HepG2 (cell line): Measurements from ENCODE around the gene PSMD5. TPM values are rescaled to one million over a fixed set of nuclear protein-coding genes. Genes with fewer than 3 reads are reported as not detected.

Experiments
- ATAC-seq: fragments of 200-7000 bp; cut with Tn5 transposase; 3 replicates; pipeline ENCODE4 v1.9.1; 2020; ENCODE audit warnings: mild to moderate bottlenecking, moderate library complexity
- BruUV-seq: library from RNA; stranded (reverse); fragments of 400-500 nt; replicated peaks from 2 replicates; lab custom pipeline; 2021; lab: Mats Ljungman, UMichigan
- CTCF ChIA-PET: fragments of 300-600 bp; formaldehyde crosslinking; extraction: SDS; loops from one replicate; lab custom pipeline; 2021; ENCODE audit warnings: low total read pairs, inconsistent platforms, low intra/inter-chr PET ratio; lab: Yijun Ruan, JAX
- POLR2A ChIA-PET: fragments of 350-600 bp; sonication (Branson Sonifier 250); formaldehyde crosslinking; loops from one replicate; lab custom pipeline; 2020; ENCODE audit warnings: antibody characterized with exemption, inconsistent platforms; lab: Yijun Ruan, JAX
- DNase-seq: peaks from one replicate; pipeline ENCODE4 v3.0.0-alpha.2; 2015; ENCODE audit warnings: low spot score
- FAIRE-seq: peaks from 3 replicates; lab custom pipeline; 2011; peaks lifted over from hg19 to GRCh38; lab: Jason Lieb, UNC
- H2AFZ ChIP-seq: one replicate; pipeline ENCODE4 v1.6.1; 2011; ENCODE audit warnings: low read length, inconsistent platforms
- H3K27ac ChIP-seq: fragments of 300-600 bp; 3 replicates; pipeline ENCODE4 v1.8.0; 2011; ENCODE audit warnings: mixed run types, mild to moderate bottlenecking, mixed read lengths, low read length, inconsistent platforms; ENCODE audit not compliant: insufficient read depth; ENCODE audit errors: extremely low read length
- H3K27me3 ChIP-seq, 2 experiments: fragments of 200-600 bp in 1 of 2; 2 replicates in 1 of 2; 3 replicates in 1 of 2; pipeline versions ENCODE4 v1.6.0 to v1.8.0; 2011; ENCODE audit warnings: low read length in 2 of 2, mild to moderate bottlenecking in 2 of 2, moderate library complexity in 2 of 2, inconsistent platforms in 1 of 2; ENCODE audit not compliant: insufficient read depth in 2 of 2, control insufficient read depth in 1 of 2
- H3K36me3 ChIP-seq, 2 experiments: fragments of 200-600 bp in 1 of 2; replicated peaks in 1 of 2; 2 replicates in 1 of 2; 3 replicates in 1 of 2; pipeline versions ENCODE4 v1.5.1 to v1.8.0; 2011; ENCODE audit warnings: low read length in 2 of 2, inconsistent platforms in 1 of 2; ENCODE audit not compliant: insufficient read depth in 2 of 2, control insufficient read depth in 1 of 2
- H3K4me1 ChIP-seq: 2 replicates; pipeline ENCODE4 v1.5.1; 2012; ENCODE audit warnings: low read length, inconsistent platforms; ENCODE audit not compliant: insufficient read depth
- H3K4me2 ChIP-seq: 2 replicates; pipeline ENCODE4 v1.6.0; 2011; ENCODE audit warnings: low read depth, low read length, inconsistent platforms
- H3K4me3 ChIP-seq, 3 experiments: fragments of 200-600 bp in 1 of 3; sonication (generic), shearing (Covaris generic) in 1 of 3; replicated peaks in 1 of 3; 2 replicates each; pipeline ENCODE4 v1.5.1; 2011 to 2016; ENCODE audit warnings: low read length in 3 of 3, inconsistent platforms in 2 of 3, low read depth in 2 of 3, mild to moderate bottlenecking in 2 of 3, control low read depth in 1 of 3, mixed read lengths in 1 of 3; ENCODE audit not compliant: insufficient read depth in 1 of 3
- H3K79me2 ChIP-seq: one replicate; pipeline ENCODE4 v1.6.1; 2011; ENCODE audit warnings: low read length, inconsistent platforms; ENCODE audit not compliant: insufficient read depth
- H3K9ac ChIP-seq: 2 replicates; pipeline ENCODE4 v1.6.0; 2011; ENCODE audit warnings: mild to moderate bottlenecking, low read depth, low read length, inconsistent platforms; ENCODE audit not compliant: insufficient read depth
- H3K9me3 ChIP-seq: 2 replicates; pipeline ENCODE4 v1.5.1; 2012; ENCODE audit warnings: mild to moderate bottlenecking, low read length
- H4K20me1 ChIP-seq: 2 replicates; pipeline ENCODE4 v1.6.0; 2011; ENCODE audit warnings: inconsistent platforms, mild to moderate bottlenecking, low read length, moderate library complexity; ENCODE audit not compliant: insufficient read depth
- GABPB1 ChIP-seq: IDR thresholded peaks from 2 replicates; pipeline ENCODE4 v1.6.1; 2016; ENCODE audit warnings: mild to moderate bottlenecking, missing genetic modification reagents, moderate library complexity, missing compliant biosample characterization
- GPN1 ChIP-seq: sonication (generic); formaldehyde crosslinking; IDR thresholded peaks from 2 replicates; pipeline ENCODE4 v1.5.1; 2020; ENCODE audit warnings: missing genetic modification reagents, borderline replicate concordance
- MAFG ChIP-seq: sonication (generic); formaldehyde crosslinking; IDR thresholded peaks from 2 replicates; pipeline ENCODE4 v1.5.1; 2020; ENCODE audit warnings: mild to moderate bottlenecking, missing genetic modification reagents
- POLR2G ChIP-seq: fragments of 200-400 bp; formaldehyde crosslinking; IDR thresholded peaks from 2 replicates; pipeline ENCODE4 v1.6.1; 2018; ENCODE audit warnings: mild to moderate bottlenecking, low read depth, low read length, moderate library complexity
- TBX2 ChIP-seq: sonication (generic); formaldehyde crosslinking; IDR thresholded peaks from 2 replicates; pipeline ENCODE4 v1.5.0; 2020; ENCODE audit warnings: missing genetic modification reagents, mild to moderate bottlenecking, borderline replicate concordance
- ZBTB7A ChIP-seq: sonication (generic); formaldehyde crosslinking; IDR thresholded peaks from 2 replicates; pipeline ENCODE4 v1.8.0; 2022; ENCODE audit warnings: mild to moderate bottlenecking, missing genetic modification reagents
- ZKSCAN5 ChIP-seq: sonication (generic); formaldehyde crosslinking; IDR thresholded peaks from 2 replicates; pipeline ENCODE4 v1.5.1; 2020; ENCODE audit warnings: mild to moderate bottlenecking, missing genetic modification reagents
- ZMAT3 ChIP-seq: sonication (generic); formaldehyde crosslinking; conservative IDR thresholded peaks from 2 replicates; pipeline ENCODE4 v1.7.0; 2021; ENCODE audit warnings: missing genetic modification reagents
- ZMYM3 ChIP-seq: sonication (generic); formaldehyde crosslinking; IDR thresholded peaks from 2 replicates; pipeline ENCODE4 v1.5.1; 2020; ENCODE audit warnings: mild to moderate bottlenecking, missing genetic modification reagents
- ZNF780A ChIP-seq: sonication (generic); formaldehyde crosslinking; IDR thresholded peaks from 2 replicates; pipeline ENCODE4 v1.8.0; 2022; ENCODE audit warnings: mild to moderate bottlenecking, missing genetic modification reagents, moderate library complexity
- WGBS: methylation state at CpG from one replicate; pipeline ENCODE4 v1.1.6; 2017; ENCODE audit warnings: low lambda C conversion rate; 5-methylcytosine and 5-hydroxymethylcytosine counted together
- in situ Hi-C: cut with HindIII; loops from 2 replicates; pipeline ENCODE4 v1.10.0; 2017; ENCODE audit warnings: low pct_unique_long_range_greater_than_20kb; ENCODE audit not compliant: extremely low pct_ligation_motif_present
- intact Hi-C: fragments of 100-400 bp; cut with micrococcal nuclease; formaldehyde crosslinking; loops from one replicate; pipeline ENCODE4 v1.10.0; 2022; ENCODE audit not compliant: unreplicated experiment
- polyA plus RNA-seq, 8 experiments: library from polyadenylated mRNA; depleted of rRNA in 3 of 8; stranded (reverse) in 7 of 8; unstranded in 1 of 8; fragments of >200 nt; fragmentation: Illumina TruSeq in 4 of 8; extraction: Trizol in 4 of 8; gene quantifications; 2 replicates each; pipeline versions ENCODE4 v1.2.1 to v1.2.3, GENCODE V29; 2011 to 2016; ENCODE audit warnings: low read depth in 4 of 8, missing spikeins in 1 of 8, mixed read lengths in 1 of 8; ENCODE audit not compliant: insufficient read depth in 1 of 8
- total RNA-seq, 5 experiments: library from RNA; depleted of rRNA; stranded (reverse); fragments of >200 nt; fragmentation: Illumina TruSeq; extraction: Trizol; gene quantifications; 2 replicates each; pipeline ENCODE4 v1.2.3, GENCODE V29; 2016; ENCODE audit warnings: low read depth in 1 of 5
- TF ChIP-seq, protein P1 (sequence below): sonication (generic); formaldehyde crosslinking; conservative IDR thresholded peaks from 2 replicates; pipeline ENCODE4 v1.4.0; 2020; ENCODE audit warnings: missing genetic modification reagents

PSMD5 gene
- total and polyA plus RNA-seq, 2 of the 13 experiments (the other 11 are each of a cell fraction or from before 2014, with no cell fraction given) = 12.7 to 18.1 TPM

DNA sequence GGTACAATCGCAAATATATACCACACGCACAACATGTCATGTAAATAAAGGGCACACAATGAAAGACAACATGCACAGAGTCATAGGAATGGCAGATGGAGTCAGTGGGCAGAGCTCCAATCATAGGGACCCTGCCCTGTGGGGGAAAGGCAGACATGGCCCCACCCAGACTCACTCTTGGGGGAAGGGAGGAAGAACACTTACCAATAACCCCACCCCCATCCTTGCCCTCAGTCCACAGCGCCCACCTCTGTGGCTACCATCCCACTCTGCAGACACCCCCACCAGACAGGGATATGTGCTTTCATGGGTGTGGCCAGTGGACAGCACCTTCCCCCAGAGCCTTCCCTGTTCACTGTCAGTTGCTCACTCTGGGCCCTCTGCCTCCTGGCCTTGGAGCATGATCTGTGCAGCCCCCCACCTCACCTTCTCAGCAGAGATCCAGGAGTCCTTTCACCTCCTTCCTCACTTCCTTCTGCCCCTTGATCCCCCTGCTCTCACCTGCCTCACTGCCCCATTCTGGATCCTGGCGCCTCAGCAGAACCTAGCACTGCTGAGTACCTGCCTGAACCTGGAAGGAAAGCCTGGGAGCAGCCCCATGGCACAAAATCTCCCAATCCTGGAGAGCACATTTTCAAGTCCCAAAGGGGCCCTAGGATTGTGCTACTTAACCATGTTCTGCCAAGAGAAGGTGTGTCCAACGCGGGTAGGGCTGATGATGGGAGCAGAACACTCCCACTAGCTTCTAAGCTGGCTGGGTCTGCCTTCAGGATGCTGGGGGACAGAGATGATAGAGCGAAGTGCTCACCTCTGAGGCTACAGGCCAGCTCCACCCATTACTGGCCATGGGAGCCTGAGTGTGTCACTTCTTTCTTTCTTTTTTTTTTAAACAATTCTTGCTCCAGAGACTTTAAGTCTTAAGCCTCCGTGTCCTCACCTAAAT, 35.7 kb upstream of the PSMD5 start:
- Histone ChIP-seq H2AFZ (no peak overlapping the region), H3K27ac (no peak overlapping the region), H3K36me3 (peaks cover 8 to 16% of the 10 kb centered on the region in 2 experiments; a peak in 4 of 5 replicates), H3K4me2 (peak overlapping the region; percentile 99), H3K4me3 (peak overlapping the region; percentile 55 to 89 (median 77); a peak in 5 of 6 replicates), H4K20me1 (no peaks in the 10 kb centered on the region), H3K4me1 (peaks cover 52% of the 10 kb centered on the region), H3K79me2 (peaks cover 14% of the 10 kb centered on the region), H3K27me3 (no peaks in the 10 kb centered on the region; a peak in 1 of 5 replicates), H3K9me3 (no peaks in the 10 kb centered on the region), H3K9ac (peak overlapping the region; percentile 84; the same call in 1 of the 2 replicates)
- ChIA-PET CTCF (no interaction called here), POLR2A (no interaction called here)
- in situ Hi-C loops = no loop called here
- ATAC-seq (no peak), DNase-seq (no peak), FAIRE-seq (no peak)
- intact Hi-C loops = loop anchor here (5.0 kb wide), 1 partner anchor 121 kb away; no protein-coding TSS in a partner anchor
- WGBS = 45% methylated on average over 8 of the region's 8 CpGs
- TF ChIP-seq MAFG (CRISPR knock-in tag) (no peak), TBX2 (CRISPR knock-in tag) (no peak), POLR2G (no peak), ZMYM3 (CRISPR knock-in tag) (0 out of 2 replicates have a peak, but pooled peaks have one; percentile 13), ZMAT3 (CRISPR knock-in tag) (0 out of 2 replicates have a peak, but pooled peaks have one; percentile 2), ZNF780A (0 out of 2 replicates have a peak, but pooled peaks have one; percentile 1), GABPB1 (no peak), ZKSCAN5 (CRISPR knock-in tag) (0 out of 2 replicates have a peak, but pooled peaks have one; percentile 24), GPN1 (no peak), ZBTB7A (CRISPR knock-in tag) (0 out of 2 replicates have a peak, but pooled peaks have one; percentile 56)
- TF ChIP-seq, protein P1, sequence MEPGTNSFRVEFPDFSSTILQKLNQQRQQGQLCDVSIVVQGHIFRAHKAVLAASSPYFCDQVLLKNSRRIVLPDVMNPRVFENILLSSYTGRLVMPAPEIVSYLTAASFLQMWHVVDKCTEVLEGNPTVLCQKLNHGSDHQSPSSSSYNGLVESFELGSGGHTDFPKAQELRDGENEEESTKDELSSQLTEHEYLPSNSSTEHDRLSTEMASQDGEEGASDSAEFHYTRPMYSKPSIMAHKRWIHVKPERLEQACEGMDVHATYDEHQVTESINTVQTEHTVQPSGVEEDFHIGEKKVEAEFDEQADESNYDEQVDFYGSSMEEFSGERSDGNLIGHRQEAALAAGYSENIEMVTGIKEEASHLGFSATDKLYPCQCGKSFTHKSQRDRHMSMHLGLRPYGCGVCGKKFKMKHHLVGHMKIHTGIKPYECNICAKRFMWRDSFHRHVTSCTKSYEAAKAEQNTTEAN (CRISPR knock-in tag) = no peak
- no TSS peak for BruUV-seq
